ENCODE results near the gene FBXL7.

- TF ChIP-seq CTCF (IDR thresholded peaks at IDR 0.05) (no peak), POLR2A (IDR thresholded peaks at IDR 0.05) (no peak)
Observed at GRCh38 chr5:15695215-15695731, 195.3 kb downstream of the FBXL7 start.

All from lower leg skin (tissue), 3 donors.